ENCODE data around the gene ZNF326. TPM values are rescaled to one million over a fixed set of nuclear protein-coding genes. Genes with fewer than 3 reads are reported as not detected.

The ZNF326 gene
- total RNA-seq, 4 donors from 2014 or later, result 10.8 to 34.1 (median 17.0) TPM

GRCh38 chr1:90067194-90067931 lies 72.5 kb downstream of the ZNF326 start:
- Histone ChIP-seq H3K4me3 (no peak overlapping the region), H3K27me3 (no peaks in the 10 kb centered on the region), H3K27ac (no peak overlapping the region), H3K4me1 (no peaks in the 10 kb centered on the region), H3K9me3 (no peaks in the 10 kb centered on the region), H3K36me3 (no peaks in the 10 kb centered on the region)
- 29% methylated on average over 3 of the region's 3 CpGs for WGBS
- no peak for DNase-seq (ENCODE audit: low spot score in 2 of 2)
- TF ChIP-seq EP300 (IDR thresholded peaks at IDR 0.05) (no peak), POLR2A (IDR thresholded peaks at IDR 0.05) (no peak), POLR2AphosphoS5 (IDR thresholded peaks at IDR 0.05) (no peak), CTCF (IDR thresholded peaks at IDR 0.05) (no peak)

GRCh38 chr1:90068611-90069280 lies 73.8 kb downstream of the ZNF326 start:
- H3K27ac ChIP-seq, result no peak overlapping the region
- no peaks in the 10 kb centered on the region for H3K4me1 ChIP-seq
- WGBS, result 84% methylated on average over 5 of the region's 5 CpGs
- H3K36me3 ChIP-seq, result no peaks in the 10 kb centered on the region
- H3K4me3 ChIP-seq, result no peak overlapping the region
- H3K27me3 ChIP-seq, result no peaks in the 10 kb centered on the region
- no peaks in the 10 kb centered on the region for H3K9me3 ChIP-seq
- DNase-seq (ENCODE audit: low spot score in 2 of 2), result no peak
- TF ChIP-seq POLR2A (IDR thresholded peaks at IDR 0.05) (no peak), CTCF (IDR thresholded peaks at IDR 0.05) (no peak), POLR2AphosphoS5 (IDR thresholded peaks at IDR 0.05) (no peak), EP300 (IDR thresholded peaks at IDR 0.05) (no peak)

- DNase-seq (ENCODE audit: low spot score in 2 of 2), result no peak
- H3K27me3 ChIP-seq, result no peaks in the 10 kb centered on the region
- H3K27ac ChIP-seq, result no peak overlapping the region
- no peaks in the 10 kb centered on the region for H3K4me1 ChIP-seq
- H3K36me3 ChIP-seq, result no peaks in the 10 kb centered on the region
- WGBS, result 30% methylated on average over 5 of the region's 5 CpGs
- no peak for TF ChIP-seq POLR2AphosphoS5 (IDR thresholded peaks at IDR 0.05)
- TF ChIP-seq POLR2A (IDR thresholded peaks at IDR 0.05), result no peak
- TF ChIP-seq CTCF (IDR thresholded peaks at IDR 0.05), result no peak
- TF ChIP-seq EP300 (IDR thresholded peaks at IDR 0.05), result no peak
- H3K4me3 ChIP-seq, result no peak overlapping the region
- H3K9me3 ChIP-seq, result no peaks in the 10 kb centered on the region
Measured at GRCh38 chr1:90074137-90074536, 79.2 kb downstream of the ZNF326 start.

- TF ChIP-seq CTCF (IDR thresholded peaks at IDR 0.05) (no peak), POLR2AphosphoS5 (IDR thresholded peaks at IDR 0.05) (no peak), EP300 (IDR thresholded peaks at IDR 0.05) (no peak), POLR2A (IDR thresholded peaks at IDR 0.05) (no peak)
- no peak for DNase-seq (ENCODE audit: low spot score in 2 of 2)
- Histone ChIP-seq H3K36me3 (no peaks in the 10 kb centered on the region), H3K27ac (no peak overlapping the region), H3K4me1 (no peaks in the 10 kb centered on the region), H3K4me3 (no peak overlapping the region), H3K27me3 (no peaks in the 10 kb centered on the region), H3K9me3 (no peaks in the 10 kb centered on the region)
- WGBS, result 73% methylated on average over 4 of the region's 4 CpGs
Measured at GRCh38 chr1:90074566-90074965, 79.7 kb downstream of the ZNF326 start.

- TF ChIP-seq CTCF (IDR thresholded peaks at IDR 0.05), result no peak
- TF ChIP-seq POLR2A (IDR thresholded peaks at IDR 0.05), result no peak
- TF ChIP-seq EP300 (IDR thresholded peaks at IDR 0.05), result no peak
- TF ChIP-seq POLR2AphosphoS5 (IDR thresholded peaks at IDR 0.05), result no peak
- DNase-seq (ENCODE audit: low spot score in 2 of 2), result no peak
- Histone ChIP-seq H3K27me3 (no peaks in the 10 kb centered on the region), H3K4me3 (no peak overlapping the region), H3K36me3 (no peaks in the 10 kb centered on the region), H3K27ac (no peak overlapping the region), H3K4me1 (no peaks in the 10 kb centered on the region), H3K9me3 (no peaks in the 10 kb centered on the region)
- 33% methylated on average over 1 of the region's 1 CpG for WGBS
Measured at GRCh38 chr1:90074970-90075391, 80.1 kb downstream of the ZNF326 start.

Measured in suprapubic skin (tissue), 4 donors.